HG02763 (cell line): ENCODE data around the gene IRF2.

Experiments
- ATAC-seq: cut with Tn5 transposase; IDR thresholded peaks from one replicate; pipeline ENCODE4 v1.9.1; 2021; ENCODE audit warnings: mild to moderate bottlenecking, moderate library complexity; ENCODE audit not compliant: unreplicated experiment

Gene IRF2

GRCh38 chr4:184410748-184411147 lies 63.6 kb downstream of the IRF2 start:
- no peak for ATAC-seq

GRCh38 chr4:184409911-184410692 lies 64.2 kb downstream of the IRF2 start:
- ATAC-seq: no peak

DNA sequence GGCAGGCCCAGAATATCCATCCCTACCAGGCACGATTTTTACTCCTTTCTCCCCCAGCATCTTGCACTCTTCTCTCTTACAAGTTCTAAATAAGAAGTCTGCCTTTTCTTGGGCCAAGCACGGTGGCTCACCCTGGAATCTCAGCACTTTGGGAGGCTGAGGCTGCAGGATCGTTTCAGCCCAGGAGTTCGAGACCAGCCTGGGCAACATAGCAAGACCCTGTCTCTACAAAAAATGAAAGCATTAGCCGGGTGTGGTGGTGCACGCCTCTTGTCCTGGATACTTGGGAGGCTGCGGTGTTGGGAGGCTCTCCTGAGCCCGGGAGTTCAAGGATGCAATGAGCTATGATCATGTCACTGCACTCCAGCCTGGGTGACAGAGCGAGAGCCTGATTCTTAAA lies 64.8 kb downstream of the IRF2 start:
- ATAC-seq: no peak

DNA sequence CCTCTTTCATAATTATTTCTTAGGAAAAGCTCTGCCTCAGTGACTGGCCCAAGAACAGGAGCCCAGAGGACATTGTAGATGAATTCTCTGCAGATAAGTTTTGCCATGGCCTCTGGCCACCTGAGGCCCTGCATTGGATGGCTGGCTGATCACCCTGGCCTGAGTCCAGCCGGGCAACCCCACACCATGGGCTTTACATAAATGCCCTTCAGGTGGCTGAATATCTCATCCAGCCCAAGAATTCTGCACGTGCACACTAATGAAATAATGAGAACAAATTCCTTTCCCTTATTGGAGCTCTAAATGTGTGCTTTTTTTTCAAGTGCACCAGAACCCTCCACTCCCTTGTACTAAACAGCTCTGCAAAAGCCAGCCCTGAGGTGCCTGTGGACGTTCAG lies 65.7 kb downstream of the IRF2 start:
- no peak for ATAC-seq

GRCh38 chr4:184408021-184408683 lies 66.2 kb downstream of the IRF2 start:
- ATAC-seq: no peak

DNA sequence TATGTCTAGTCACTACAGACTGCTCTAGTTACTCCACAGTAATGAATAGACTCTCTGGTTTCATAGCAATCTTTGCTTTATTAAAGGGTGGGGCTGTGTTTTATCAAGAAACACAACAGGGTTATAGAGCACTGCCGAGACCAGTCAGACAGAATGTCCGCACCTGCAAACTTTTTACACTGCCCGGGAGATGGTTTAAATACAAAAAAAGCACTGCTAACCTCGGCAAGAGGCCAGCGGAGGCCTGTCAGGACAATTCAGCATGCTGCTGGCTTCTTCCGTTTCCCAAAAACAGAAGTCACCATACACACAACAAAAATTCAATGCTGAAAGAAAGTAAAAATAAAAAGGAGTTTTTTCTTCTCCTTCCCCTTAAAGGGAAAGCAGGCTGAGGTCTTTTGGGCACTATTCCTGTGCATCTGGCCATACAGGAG lies 67.4 kb downstream of the IRF2 start:
- no peak for ATAC-seq

DNA sequence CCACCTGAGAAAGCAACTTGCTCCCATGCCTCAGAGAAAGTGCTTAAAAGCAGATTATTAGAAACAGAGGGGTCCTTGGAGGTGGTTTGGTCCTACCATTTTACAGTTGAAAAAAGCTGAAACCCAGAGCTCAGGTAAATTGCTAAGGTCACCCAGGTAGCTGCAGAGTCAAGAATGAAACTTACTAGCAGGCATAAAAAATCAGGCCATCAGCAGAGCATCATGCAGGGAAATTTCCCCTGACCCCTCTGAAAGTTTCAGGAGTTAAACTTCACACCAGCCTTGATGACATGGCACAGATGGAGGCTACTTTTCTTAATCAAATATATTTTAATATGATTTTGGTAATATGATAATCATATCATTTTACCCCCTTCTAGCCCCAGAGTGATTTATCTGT lies 70.3 kb downstream of the IRF2 start:
- ATAC-seq: no peak

DNA sequence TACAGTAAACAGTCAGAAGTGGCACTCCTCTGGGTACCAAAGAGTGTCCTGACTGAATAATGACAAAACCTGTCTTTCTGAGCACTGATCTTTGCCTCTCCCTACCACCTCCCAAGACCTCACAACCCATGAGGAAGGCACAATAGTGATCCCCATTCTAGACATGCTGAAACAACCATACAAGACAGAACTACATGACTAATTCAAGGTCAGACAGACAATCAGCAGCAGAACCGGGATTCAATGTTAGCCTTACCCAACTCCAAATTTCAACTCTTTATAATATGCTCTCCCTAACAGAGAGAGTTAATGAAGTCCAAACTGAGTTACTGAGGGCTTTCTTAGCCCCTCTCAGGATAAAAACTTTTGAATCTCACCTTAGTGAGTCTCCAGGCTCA lies 71.0 kb downstream of the IRF2 start:
- no peak for ATAC-seq

GRCh38 chr4:184402740-184403383 lies 71.5 kb downstream of the IRF2 start:
- ATAC-seq: no peak

DNA sequence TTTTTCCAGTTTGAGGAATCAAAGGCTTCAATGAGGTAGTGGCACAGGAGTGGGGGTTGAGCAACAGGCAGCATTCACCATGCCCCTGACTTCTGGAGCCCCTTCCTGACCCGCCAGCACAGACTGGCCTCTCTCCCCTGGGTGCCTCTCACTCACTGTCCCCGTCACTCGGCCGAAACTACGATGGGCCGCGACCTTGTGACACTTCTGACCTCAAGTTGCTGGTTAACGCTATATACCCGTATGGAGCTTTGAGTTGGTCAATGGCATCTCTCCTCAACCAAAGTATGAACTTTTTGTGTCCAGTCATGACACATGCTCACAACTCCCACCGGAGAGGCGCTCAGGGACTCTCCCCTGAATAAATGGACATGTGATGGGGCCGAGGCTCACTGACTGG lies 72.1 kb downstream of the IRF2 start:
- no peak for ATAC-seq

- ATAC-seq: no peak
These were observed 72.8 kb downstream of the IRF2 start for GRCh38 chr4:184401397-184402171.

DNA sequence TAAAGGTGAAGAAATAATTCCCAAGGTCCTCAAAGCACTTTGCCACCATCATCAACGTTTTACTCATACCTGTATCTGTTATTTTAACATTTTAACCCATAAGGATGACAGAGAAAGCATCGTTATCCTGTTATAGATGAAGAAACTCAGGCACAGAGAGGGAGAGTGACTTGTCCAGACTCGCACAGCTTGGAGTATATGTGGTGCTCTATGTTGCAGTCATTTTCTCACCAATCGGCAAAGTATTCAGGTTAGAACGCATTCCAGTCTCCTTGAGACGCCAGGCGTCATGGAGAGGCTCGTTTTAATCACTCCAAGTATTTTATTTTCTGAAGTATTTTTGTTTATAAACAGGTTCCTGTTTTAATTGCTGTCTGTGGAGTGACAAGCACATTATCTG lies 73.5 kb downstream of the IRF2 start:
- no peak for ATAC-seq

DNA sequence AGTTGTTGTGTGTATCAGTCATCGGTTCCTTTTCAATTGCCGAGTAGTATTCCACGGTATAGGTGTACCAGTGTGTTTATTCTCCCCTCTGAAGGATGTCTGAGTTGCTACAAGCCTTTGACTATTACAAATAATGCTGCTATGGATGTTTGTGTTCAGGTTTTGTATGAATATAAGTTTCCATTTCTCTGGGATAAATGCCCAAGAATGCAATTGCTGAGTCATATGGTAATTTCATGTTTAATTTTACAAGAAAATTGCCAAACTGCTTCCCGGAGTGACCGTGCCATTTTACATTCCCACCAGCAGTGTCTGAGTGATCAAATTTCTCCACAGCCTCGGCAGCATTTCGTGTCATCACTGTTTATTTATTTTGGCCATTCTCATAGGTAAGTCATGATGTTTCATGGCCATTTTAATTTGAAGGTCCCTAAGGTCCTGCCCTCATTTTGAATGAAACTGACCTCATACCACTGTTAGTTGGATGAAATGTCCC lies 73.9 kb downstream of the IRF2 start:
- ATAC-seq: no peak

DNA sequence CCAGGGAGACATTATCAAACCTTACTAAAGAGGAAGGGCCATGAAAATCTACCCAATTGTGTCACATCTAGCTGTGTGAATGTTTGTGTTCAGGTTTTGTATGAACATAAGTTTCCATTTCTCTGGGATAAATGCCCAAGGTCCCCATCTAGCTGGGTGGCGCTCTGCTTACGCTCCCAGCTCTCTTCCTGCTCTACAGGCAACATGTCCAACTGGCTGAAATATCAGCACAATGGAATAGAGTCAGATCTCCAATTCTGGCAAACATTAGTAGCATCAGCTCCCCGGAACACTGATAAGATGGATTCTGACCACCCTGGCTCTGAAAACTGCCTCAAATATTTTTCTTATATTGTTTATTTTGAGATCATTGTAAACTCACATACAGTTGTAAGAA lies 74.8 kb downstream of the IRF2 start:
- no peak for ATAC-seq

- ATAC-seq: no peak
These were observed 75.4 kb downstream of the IRF2 start for GRCh38 chr4:184398741-184399511.

DNA sequence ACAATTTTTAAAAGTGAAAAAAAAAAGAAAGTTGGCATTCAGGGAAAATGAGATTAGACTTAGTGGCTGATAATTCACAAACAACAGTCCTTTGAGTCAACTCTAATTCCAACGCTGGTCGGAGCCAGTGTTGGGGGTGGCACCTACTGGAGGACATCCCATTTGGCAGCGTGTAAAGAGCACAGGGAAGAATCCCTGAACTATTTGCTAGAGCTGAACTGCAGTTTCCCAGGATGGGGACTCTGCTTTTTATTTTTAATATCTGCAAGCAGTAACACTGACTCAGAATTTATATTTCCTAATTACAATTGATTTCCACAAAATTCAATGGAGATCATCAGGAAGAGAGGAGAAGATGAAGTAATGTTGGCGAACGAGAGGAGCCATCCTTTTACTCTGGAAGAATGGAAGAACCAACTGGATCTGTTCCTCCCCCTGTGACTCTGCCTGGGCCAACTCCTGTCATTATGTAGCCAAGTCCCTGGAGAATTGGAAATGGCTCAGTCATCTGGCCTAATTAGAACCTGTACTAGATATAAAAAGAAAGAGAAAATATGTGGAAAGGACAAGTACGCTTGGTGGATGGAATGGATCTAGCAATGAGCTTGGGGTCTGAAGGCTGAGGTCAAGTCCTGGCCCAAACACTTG lies 76.7 kb downstream of the IRF2 start:
- no peak for ATAC-seq

GRCh38 chr4:184396570-184397515 lies 77.5 kb downstream of the IRF2 start:
- ATAC-seq: no peak

- ATAC-seq: peak; percentile 77
These were observed 78.4 kb downstream of the IRF2 start for GRCh38 chr4:184395971-184396391.

DNA sequence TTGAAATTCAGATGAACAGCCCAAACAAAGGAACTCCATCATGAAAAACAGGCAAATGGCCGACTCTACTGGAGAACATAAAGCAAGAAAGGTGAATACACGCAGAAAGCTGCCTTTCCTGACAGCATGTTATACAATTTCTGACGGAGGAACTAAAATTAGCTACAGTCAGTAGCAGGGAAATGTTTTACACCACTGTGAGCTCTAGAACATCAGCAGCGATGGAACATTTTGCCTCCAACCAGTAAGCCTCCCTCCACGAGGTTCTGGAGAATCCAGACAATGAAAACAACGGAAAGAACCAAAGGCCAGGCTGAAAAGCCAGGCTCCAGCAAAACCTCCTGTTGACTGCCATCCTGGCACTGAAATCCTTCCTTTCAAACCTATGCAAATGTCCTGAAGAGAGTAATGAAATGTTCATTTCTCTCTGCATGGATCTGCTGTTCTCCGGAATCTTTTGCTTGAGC lies 78.9 kb downstream of the IRF2 start:
- peak; percentile 6 for ATAC-seq
